ENCODE measurements around the gene CYP4A22. TPM values are rescaled to one million over a fixed set of nuclear protein-coding genes. Genes with fewer than 3 reads are reported as not detected.
"Not testable (repeated sequence)": the region's sequence is repeated elsewhere in the genome, so short reads cannot be mapped to it uniquely, and the experiment has no call there.

CYP4A22 gene
- total and polyA plus RNA-seq, 2 donors = 0.02 TPM; not detected in 1

DNA sequence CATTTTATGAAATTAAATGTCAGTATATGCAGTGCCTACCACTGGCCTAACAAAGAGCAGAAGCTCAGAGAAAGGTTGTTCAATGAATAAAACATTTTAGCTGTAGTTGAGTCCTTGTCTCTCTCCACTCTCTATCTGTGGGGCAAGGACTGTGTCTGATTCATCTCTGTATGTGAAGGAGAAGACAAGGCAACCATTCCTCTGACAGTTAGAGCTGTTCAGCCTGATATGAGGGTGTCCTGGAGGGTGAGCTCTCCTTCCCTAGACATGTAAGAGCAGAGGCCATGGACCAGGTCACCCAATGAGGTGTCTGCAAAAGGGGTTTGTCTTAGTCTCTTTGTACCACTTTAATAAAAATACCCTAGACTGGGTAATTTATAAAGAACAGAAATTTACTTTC is 57.1 kb downstream of the CYP4A22 start:
- Histone ChIP-seq H3K36me3 (ENCODE audit: control insufficient read depth in 2 of 2, insufficient read depth in 2 of 2, low read length in 1 of 2) (no peaks in the 10 kb centered on the region), H3K9me3 (ENCODE audit: control insufficient read depth in 2 of 2, insufficient read depth in 1 of 2, low read length in 1 of 2) (no peaks in the 10 kb centered on the region), H3K27ac (ENCODE audit: low read depth in 1 of 2, low read length in 1 of 2) (no peak overlapping the region), H3K4me3 (ENCODE audit: low read length in 2 of 2) (no peak overlapping the region), H3K27me3 (ENCODE audit: control insufficient read depth in 2 of 2, insufficient read depth in 1 of 2, low read length in 1 of 2) (no peaks in the 10 kb centered on the region), H3K4me1 (ENCODE audit: control insufficient read depth in 2 of 2, insufficient read depth in 2 of 2, low read length in 2 of 2) (peaks cover 0 to 4% of the 10 kb centered on the region in 2 donors)
- no peak for DNase-seq (ENCODE audit: low read depth in 6 of 9, low spot score in 9 of 9)

DNA sequence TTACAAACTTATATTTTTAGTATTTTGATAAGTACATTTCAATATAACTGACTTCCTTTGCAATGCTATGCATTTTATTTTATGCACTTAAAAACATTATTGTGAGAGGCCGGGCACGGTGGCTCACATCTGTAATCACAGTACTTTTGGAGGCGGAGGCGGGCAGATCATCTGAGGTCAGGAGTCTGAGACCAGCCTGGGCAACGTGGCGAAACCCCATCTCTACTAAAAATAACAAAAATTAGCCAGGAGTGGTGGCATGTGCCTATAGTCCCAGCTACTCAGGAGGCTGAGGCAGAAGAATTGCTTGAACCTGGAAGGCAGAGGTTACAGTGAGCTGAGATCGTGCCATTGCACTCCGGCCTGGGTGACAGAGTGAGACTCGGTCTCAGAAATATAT is 58.7 kb downstream of the CYP4A22 start:
- not testable (repeated sequence) for H3K9me3 ChIP-seq (ENCODE audit: control insufficient read depth in 2 of 2, insufficient read depth in 1 of 2, low read length in 1 of 2); H3K36me3 ChIP-seq (ENCODE audit: control insufficient read depth in 2 of 2, insufficient read depth in 2 of 2, low read length in 1 of 2); H3K4me1 ChIP-seq (ENCODE audit: control insufficient read depth in 2 of 2, insufficient read depth in 2 of 2, low read length in 2 of 2); DNase-seq (ENCODE audit: low read depth in 6 of 9, low spot score in 9 of 9); H3K27me3 ChIP-seq (ENCODE audit: control insufficient read depth in 2 of 2, insufficient read depth in 1 of 2, low read length in 1 of 2); H3K27ac ChIP-seq (ENCODE audit: low read depth in 1 of 2, low read length in 1 of 2); H3K4me3 ChIP-seq (ENCODE audit: low read length in 2 of 2)
- 87% methylated on average over 9 of the region's 9 CpGs for WGBS

- Histone ChIP-seq H3K36me3 (ENCODE audit: control insufficient read depth in 2 of 2, insufficient read depth in 2 of 2, low read length in 1 of 2) (no peaks in the 10 kb centered on the region), H3K9me3 (ENCODE audit: control insufficient read depth in 2 of 2, insufficient read depth in 1 of 2, low read length in 1 of 2) (no peaks in the 10 kb centered on the region), H3K27ac (ENCODE audit: low read depth in 1 of 2, low read length in 1 of 2) (no peak overlapping the region), H3K4me1 (ENCODE audit: control insufficient read depth in 2 of 2, insufficient read depth in 2 of 2, low read length in 2 of 2) (no peaks in the 10 kb centered on the region), H3K4me3 (ENCODE audit: low read length in 2 of 2) (no peak overlapping the region), H3K27me3 (ENCODE audit: control insufficient read depth in 2 of 2, insufficient read depth in 1 of 2, low read length in 1 of 2) (peaks cover 0 to 6% of the 10 kb centered on the region in 2 donors)
- 93% methylated on average over 3 of the region's 3 CpGs for WGBS
- DNase-seq (ENCODE audit: low read depth in 6 of 9, low spot score in 9 of 9) = no peak
Measured at GRCh38 chr1:47196622-47197021, 59.4 kb downstream of the CYP4A22 start.

- Histone ChIP-seq H3K4me1 (ENCODE audit: control insufficient read depth in 2 of 2, insufficient read depth in 2 of 2, low read length in 2 of 2) (no peaks in the 10 kb centered on the region), H3K9me3 (ENCODE audit: control insufficient read depth in 2 of 2, insufficient read depth in 1 of 2, low read length in 1 of 2) (no peaks in the 10 kb centered on the region), H3K27me3 (ENCODE audit: control insufficient read depth in 2 of 2, insufficient read depth in 1 of 2, low read length in 1 of 2) (peaks cover 0 to 6% of the 10 kb centered on the region in 2 donors), H3K36me3 (ENCODE audit: control insufficient read depth in 2 of 2, insufficient read depth in 2 of 2, low read length in 1 of 2) (no peaks in the 10 kb centered on the region), H3K4me3 (ENCODE audit: low read length in 2 of 2) (no peak overlapping the region), H3K27ac (ENCODE audit: low read depth in 1 of 2, low read length in 1 of 2) (no peak overlapping the region)
- DNase-seq (ENCODE audit: low read depth in 6 of 9, low spot score in 9 of 9) = no peak
- 94% methylated on average over 4 of the region's 4 CpGs for WGBS
Measured at GRCh38 chr1:47198214-47198613, 61.0 kb downstream of the CYP4A22 start.

Other genes starting within 250 kb of the CYP4A22 start
- not detected for gene CYP4A11, start 196.0 kb upstream of the CYP4A22 start, total RNA-seq
- gene CYP4A11, start 196.0 kb upstream of the CYP4A22 start, polyA plus RNA-seq = 0.05 TPM
- 0.38 TPM for gene CYP4X1, start 113.8 kb upstream of the CYP4A22 start, total RNA-seq
- 2.1 TPM for gene CYP4X1, start 113.8 kb upstream of the CYP4A22 start, polyA plus RNA-seq
- 0.42 TPM for gene CYP4Z1, start 70.2 kb upstream of the CYP4A22 start, total RNA-seq
- gene CYP4Z1, start 70.2 kb upstream of the CYP4A22 start, polyA plus RNA-seq = 1.7 TPM
- gene PDZK1IP1, start 52.6 kb downstream of the CYP4A22 start, total RNA-seq = 1.1 TPM
- gene PDZK1IP1, start 52.6 kb downstream of the CYP4A22 start, polyA plus RNA-seq = 16.4 TPM
- 1.5 TPM for gene TAL1, start 94.8 kb downstream of the CYP4A22 start, total RNA-seq
- gene TAL1, start 94.8 kb downstream of the CYP4A22 start, polyA plus RNA-seq = 2.7 TPM
- gene STIL, start 176.7 kb downstream of the CYP4A22 start, total RNA-seq = 17.7 TPM
- gene STIL, start 176.7 kb downstream of the CYP4A22 start, polyA plus RNA-seq = 1.1 TPM
- gene CMPK1, start 196.3 kb downstream of the CYP4A22 start, total RNA-seq = 71.6 TPM
- gene CMPK1, start 196.3 kb downstream of the CYP4A22 start, polyA plus RNA-seq = 112 TPM